NCI-H345 treated with DMSO at 0.1 percent for 48 hours (cell line): Measurements from ENCODE around the gene COL6A6.
"Not testable (repeated sequence)": the region's sequence is repeated elsewhere in the genome, so short reads cannot be mapped to it uniquely, and the experiment has no call there.

Source experiments
- DNase-seq: peaks from one replicate; lab custom pipeline; 2025; ENCODE audit not compliant: unreplicated experiment; lab: John Stamatoyannopoulos, UW

COL6A6 gene

DNA sequence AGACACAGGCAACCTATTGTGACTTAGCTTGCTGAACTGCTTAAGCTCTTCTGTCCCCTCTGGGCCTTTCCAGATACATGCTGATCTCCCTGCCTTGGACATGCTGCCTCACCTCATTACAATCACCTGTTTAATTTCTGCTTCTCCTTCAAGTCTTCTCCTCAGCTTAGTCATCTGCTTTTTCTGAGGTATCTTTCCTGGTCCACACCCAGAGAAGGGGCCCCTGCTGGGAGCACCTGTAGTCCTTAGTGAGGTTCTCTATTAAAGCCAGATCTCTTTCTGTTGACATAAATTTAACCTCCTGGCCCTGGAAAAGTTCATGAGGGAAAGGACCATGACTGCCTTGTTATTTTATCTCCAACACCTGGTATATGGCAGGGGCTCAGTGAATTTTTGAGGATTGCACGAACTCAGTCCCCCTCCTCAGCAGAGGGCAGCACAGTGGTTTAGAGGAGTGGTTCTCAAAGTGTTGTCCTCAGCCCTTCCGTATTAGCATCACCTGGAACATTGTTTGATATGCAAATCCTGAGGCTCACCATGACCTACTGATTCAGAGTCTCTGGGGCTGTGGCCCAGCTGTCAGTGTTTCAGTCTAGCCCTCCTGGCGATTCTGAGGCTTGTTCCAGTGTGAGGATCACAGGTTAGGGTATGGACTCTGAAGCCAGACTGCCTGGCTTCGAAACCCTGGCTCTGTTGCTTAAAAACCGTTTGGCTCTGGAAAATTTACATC lies 12.7 kb downstream of the COL6A6 start:
- no peak for DNase-seq

DNA sequence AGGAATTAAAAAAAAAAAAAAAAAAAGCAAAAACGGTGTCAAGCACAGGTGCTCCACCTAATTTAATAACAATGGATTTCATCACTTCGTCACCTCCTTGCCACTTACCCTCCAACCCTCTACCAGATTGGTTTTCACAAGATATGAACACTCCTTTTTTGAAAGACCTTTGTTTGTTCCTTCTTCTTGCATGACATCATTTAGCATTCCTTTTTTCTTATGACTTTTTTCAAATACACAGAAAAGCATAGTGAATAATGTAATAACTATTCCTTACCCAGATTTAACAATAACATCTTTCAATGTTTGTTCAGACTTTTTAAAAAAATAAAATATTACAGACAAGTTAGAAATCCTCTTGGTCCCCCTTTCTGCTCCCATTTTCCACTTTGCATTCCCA lies 16.3 kb downstream of the COL6A6 start:
- no peak for DNase-seq

DNA sequence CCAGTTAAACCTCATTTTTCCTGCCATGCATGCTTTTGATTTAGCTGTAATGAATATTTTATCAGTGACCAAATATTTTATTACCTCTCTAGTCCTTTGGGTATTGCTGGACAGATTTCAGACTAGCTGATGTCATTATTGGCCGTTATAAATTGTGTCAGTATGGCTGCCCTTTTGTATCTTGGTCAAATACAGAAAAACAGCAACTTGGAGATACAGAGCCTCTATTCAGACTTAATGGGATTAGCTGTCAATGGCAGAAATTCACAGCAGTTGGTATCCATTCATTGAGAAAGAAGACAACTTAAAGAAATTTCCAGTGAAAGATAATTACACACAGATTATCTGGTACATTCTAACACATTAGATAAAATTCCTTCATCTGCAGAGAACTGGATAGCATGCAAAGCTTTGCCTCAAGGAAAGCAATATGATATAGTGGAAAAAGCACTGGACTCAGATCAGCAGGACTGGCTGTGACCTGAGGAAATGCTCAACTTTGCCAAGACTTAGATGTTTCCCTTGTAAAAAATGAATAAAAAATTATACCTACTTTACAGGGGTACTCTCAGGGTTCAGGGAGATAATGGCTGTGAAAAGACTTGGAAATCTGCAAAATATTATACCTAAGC lies 20.8 kb downstream of the COL6A6 start:
- DNase-seq, result no peak

DNA sequence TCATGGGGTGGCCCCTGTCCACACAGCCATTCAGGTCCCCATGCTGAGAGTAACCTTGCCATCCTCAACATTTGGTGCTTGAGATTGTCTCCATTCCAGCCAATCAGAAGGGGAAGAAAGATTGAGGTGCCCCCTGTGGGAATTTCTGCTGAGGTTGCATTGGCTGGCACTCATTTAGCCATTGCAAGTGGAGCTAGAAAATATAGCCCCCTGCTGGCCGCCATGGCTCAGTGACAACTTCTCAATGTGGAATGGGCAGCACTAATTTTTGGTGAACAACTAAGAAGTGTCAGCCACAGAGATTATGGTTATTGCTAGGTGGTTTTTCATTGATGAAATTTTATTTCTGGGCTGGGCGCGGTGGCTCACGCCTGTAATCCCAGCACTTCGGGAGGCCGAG lies 22.0 kb downstream of the COL6A6 start:
- peak; percentile 0 for DNase-seq

DNA sequence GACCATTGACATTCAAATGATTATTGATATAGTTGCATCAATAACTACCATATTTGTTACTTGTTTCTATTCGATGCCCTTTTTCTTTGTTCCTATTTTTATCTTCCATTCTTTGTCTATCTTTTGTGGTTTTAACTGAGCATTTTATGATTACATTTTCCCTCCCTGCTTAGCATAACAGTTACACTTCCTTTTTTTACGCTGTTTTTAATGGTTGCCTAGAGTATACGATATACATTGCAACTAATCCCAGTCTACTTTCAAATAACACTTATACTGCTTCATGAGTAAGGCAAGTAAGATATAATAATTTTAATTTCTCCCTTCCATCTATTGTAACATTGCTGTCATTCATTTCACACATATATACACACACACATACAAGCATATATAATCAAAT lies 26.3 kb downstream of the COL6A6 start:
- no peak for DNase-seq

DNA sequence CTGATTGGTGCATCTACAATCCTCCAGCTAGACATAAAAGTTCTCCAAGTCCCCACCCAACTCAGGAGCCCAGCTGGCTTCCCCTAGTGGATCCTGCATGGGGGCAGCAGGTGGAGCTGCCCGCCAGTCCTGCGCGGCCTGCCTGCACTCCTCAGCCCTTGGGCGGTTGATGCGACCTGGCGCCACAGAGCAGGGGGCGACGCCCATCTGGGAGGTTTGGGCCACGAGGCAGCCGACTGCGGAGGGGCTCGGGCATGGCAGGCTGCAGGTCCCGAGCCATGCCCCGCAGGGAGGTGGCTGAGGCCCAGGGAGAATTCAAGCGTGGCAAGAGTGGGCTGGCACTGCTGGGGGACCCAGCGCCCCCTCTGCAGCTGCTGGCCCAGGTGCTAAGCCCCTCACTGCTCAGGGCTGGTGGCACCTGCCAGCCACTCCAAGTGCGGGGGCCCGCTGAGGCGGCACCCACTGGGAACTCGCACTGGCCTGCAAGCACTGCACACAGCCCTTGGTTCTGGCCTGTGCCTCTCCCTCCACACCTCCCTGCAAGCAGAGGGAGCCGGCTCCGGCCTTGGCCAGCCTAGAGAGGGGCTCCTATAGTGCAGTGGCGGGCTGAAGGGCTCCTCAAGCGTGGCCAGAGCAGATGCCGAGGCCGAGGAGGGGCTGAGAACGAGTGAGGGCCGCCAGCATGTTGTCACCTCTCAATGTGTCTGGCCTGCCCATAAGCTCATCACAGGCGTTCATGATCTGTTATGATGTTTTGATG lies 30.1 kb downstream of the COL6A6 start:
- DNase-seq, result no peak

DNA sequence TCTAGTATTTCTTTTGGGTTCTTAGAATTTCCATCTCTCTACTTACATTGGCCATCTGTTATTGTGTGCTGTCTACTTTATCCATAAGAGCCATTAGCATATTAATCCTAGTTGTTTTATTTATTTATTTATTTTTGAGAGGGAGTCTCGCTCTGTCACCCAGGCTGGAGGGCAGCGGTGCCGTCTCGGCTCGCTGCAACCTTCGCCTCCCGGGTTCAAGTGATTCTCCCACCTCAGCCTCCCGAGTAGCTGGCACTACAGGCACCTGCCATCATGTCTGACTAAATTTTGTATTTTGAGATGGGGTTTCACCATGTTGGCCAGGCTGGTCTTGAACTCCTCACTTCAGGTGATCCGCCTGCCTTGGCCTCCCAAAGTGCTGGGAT lies 30.7 kb downstream of the COL6A6 start:
- not testable (repeated sequence) for DNase-seq

DNA sequence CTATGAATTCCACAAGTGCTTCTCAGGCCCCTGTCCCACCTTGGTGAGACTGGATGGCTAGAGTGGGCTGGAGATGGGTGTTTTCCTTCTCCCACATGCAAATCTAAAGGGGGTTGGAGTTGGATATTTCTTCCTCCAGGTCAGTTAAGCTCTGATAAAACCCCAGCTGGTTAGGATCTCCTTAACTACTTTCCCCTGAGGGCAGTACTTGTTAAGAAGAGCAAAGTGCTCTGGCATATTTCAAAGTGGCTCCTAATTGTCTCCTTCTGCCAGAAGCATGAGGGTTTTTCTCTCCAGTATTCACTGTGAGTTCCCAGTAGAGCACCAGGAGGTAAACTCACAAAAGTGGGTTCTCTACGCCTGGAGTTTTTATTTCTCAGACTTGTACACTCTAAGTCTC lies 31.4 kb downstream of the COL6A6 start:
- DNase-seq, result no peak

DNA sequence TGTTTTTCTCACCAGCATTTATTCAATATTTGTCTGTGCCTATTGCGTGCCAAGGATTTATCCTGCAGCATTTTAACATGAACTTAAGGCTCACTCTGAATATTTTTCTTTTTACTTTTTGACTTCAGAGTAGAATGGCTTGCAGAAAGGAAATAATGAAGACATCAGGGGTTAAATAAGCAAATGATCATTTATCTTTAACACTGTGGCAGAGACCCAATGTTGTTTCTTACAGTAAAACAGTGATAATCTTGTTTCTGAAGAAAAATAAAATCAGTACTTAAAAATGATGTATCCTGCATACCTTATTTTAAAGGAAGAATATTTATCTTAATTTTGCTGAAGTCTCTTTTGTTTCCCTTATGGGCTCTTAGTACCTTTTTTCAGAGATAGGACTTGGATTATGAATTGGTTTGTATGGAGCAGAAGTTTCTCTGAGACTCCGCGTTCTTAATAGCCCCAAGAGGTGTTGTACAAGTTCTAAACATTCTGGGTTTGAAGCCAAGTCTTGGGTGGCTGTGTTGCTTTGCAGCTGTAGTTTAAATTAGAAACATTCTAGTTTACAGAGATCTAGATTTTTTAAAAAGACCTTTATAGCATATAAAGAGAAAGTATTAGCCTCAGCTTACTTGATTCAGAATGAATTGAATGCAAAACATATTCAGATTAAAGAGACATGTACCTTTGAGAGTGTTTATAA lies 40.5 kb downstream of the COL6A6 start:
- DNase-seq, result no peak

DNA sequence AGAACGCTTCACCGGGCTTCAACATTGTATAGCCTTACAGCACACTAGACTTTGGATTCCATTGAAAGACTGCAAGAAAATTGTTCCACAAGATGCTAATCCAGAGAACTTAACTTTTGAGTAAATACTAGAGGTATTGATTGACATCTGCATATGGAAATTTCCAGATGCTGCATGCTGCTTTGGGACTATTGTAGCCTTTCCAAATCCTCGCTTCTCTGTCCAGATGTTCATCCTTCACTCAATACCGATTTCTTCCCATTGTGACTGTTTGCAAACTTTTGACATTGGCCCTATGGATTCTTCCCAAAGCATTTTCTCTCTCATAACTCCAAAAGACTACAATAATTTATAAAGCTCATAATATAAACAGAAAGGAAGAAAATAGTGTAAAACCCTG lies 41.4 kb downstream of the COL6A6 start:
- DNase-seq, result no peak

DNA sequence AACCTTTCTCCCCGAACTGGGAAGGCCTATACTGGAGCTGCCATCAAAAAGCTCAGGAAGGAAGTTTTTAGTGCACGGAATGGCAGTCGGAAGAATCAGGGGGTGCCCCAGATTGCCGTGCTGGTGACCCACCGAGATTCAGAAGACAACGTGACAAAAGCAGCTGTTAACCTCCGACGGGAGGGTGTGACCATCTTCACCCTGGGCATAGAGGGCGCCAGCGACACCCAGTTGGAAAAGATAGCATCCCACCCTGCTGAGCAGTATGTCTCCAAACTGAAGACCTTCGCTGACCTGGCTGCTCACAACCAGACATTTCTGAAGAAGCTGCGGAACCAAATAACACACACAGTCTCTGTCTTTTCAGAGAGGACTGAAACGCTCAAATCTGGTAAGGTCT lies 48.2 kb downstream of the COL6A6 start:
- DNase-seq, result no peak
